ENCODE results near the gene CSNK1D. TPM values are rescaled to one million over a fixed set of nuclear protein-coding genes. Genes with fewer than 3 reads are reported as not detected.
A peak's percentile ranks its signal among the peaks of the same experiment; 100 is the strongest.

CSNK1D gene
- polyA plus RNA-seq, 4 donors: 111 to 148 (median 137) TPM

- no peak overlapping the region for H3K4me3 ChIP-seq (ENCODE audit: low read depth in 1 of 3, low read length in 3 of 3)
- peaks cover 0 to 4% of the 10 kb centered on the region in 2 donors for H3K9me3 ChIP-seq (ENCODE audit: control insufficient read depth in 2 of 2, insufficient read depth in 1 of 2, low read depth in 1 of 2, low read length in 1 of 2)
- FAIRE-seq (no peak), DNase-seq (peak in 1 of 2 donors; percentile 45)
- H3K36me3 ChIP-seq (ENCODE audit: control insufficient read depth in 3 of 3, insufficient read depth in 2 of 3, low read depth in 1 of 3, low read length in 3 of 3): peaks cover 0 to 56% (median 5%) of the 10 kb centered on the region in 3 donors
- H3K27ac ChIP-seq (ENCODE audit: low read depth in 1 of 3, low read length in 2 of 3): no peak overlapping the region
- H3K4me1 ChIP-seq (ENCODE audit: control insufficient read depth in 3 of 3, insufficient read depth in 2 of 3, low read depth in 1 of 3, low read length in 2 of 3): peaks cover 1 to 66% (median 10%) of the 10 kb centered on the region in 3 donors
- H3K27me3 ChIP-seq (ENCODE audit: control insufficient read depth in 3 of 3, insufficient read depth in 3 of 3, low read length in 3 of 3): peaks cover 0 to 2% (median 0%) of the 10 kb centered on the region in 3 donors
- 62% methylated on average over 23 to 26 of the region's 26 CpGs for WGBS, 3 donors
These were observed 39.1 kb downstream of the CSNK1D start for GRCh38 chr17:82234211-82235055.

- no peak overlapping the region for H3K27ac ChIP-seq (ENCODE audit: low read depth in 1 of 3, low read length in 2 of 3)
- H3K27me3 ChIP-seq (ENCODE audit: control insufficient read depth in 3 of 3, insufficient read depth in 3 of 3, low read length in 3 of 3): peaks cover 0 to 7% (median 0%) of the 10 kb centered on the region in 3 donors
- DNase-seq (no peak), FAIRE-seq (no peak)
- WGBS, 3 donors: 67 to 76% (median 72%) methylated on average over 14 to 21 of the region's 21 CpGs
- peaks cover 0 to 4% of the 10 kb centered on the region in 2 donors for H3K9me3 ChIP-seq (ENCODE audit: control insufficient read depth in 2 of 2, insufficient read depth in 1 of 2, low read depth in 1 of 2, low read length in 1 of 2)
- peaks cover 0 to 43% (median 5%) of the 10 kb centered on the region in 3 donors for H3K36me3 ChIP-seq (ENCODE audit: control insufficient read depth in 3 of 3, insufficient read depth in 2 of 3, low read depth in 1 of 3, low read length in 3 of 3)
- H3K4me1 ChIP-seq (ENCODE audit: control insufficient read depth in 3 of 3, insufficient read depth in 2 of 3, low read depth in 1 of 3, low read length in 2 of 3): peaks cover 0 to 62% (median 10%) of the 10 kb centered on the region in 3 donors
- no peak overlapping the region for H3K4me3 ChIP-seq (ENCODE audit: low read depth in 1 of 3, low read length in 3 of 3)
These were observed 40.4 kb downstream of the CSNK1D start for GRCh38 chr17:82232876-82233785.

DNA sequence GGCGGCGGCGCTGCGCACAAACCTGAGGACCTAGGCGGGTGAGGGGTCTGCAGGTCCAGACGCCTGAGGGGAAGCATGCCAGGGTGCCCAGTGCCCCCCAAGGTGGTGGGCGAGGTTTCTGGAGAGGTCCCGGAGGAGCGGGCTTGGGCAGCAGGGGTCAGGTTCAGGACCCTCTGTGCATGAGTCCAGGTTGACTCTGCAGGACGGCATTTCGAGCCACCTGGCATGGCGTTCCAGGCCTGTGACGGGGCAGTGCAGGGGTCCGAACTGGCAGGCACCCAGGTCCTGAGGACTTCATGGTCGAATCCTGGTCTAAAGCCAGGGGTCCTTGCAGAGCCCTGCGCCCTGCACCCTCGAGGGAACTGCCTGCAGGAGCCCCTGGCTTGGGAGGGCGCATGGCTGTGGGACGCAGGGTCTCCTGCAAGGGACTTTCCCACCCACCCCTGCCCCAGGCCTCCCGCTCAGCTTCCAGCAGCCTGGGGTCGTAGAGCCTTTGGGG, 41.1 kb downstream of the CSNK1D start:
- Histone ChIP-seq H3K9me3 (ENCODE audit: control insufficient read depth in 2 of 2, insufficient read depth in 1 of 2, low read depth in 1 of 2, low read length in 1 of 2) (peaks cover 0 to 4% of the 10 kb centered on the region in 2 donors), H3K4me3 (ENCODE audit: low read depth in 1 of 3, low read length in 3 of 3) (peak overlapping the region in 1 of 3 donors; percentile 78), H3K4me1 (ENCODE audit: control insufficient read depth in 3 of 3, insufficient read depth in 2 of 3, low read depth in 1 of 3, low read length in 2 of 3) (peaks cover 0 to 65% (median 10%) of the 10 kb centered on the region in 3 donors), H3K27me3 (ENCODE audit: control insufficient read depth in 3 of 3, insufficient read depth in 3 of 3, low read length in 3 of 3) (peaks cover 0 to 9% (median 0%) of the 10 kb centered on the region in 3 donors), H3K27ac (ENCODE audit: low read depth in 1 of 3, low read length in 2 of 3) (peak overlapping the region in 2 of 3 donors; percentile 22 to 91), H3K36me3 (ENCODE audit: control insufficient read depth in 3 of 3, insufficient read depth in 2 of 3, low read depth in 1 of 3, low read length in 3 of 3) (peaks cover 0 to 35% (median 0%) of the 10 kb centered on the region in 3 donors)
- no peak for FAIRE-seq
- no peak for DNase-seq
- 78 to 84% (median 83%) methylated on average over 17 to 21 of the region's 21 CpGs for WGBS, 3 donors

DNA sequence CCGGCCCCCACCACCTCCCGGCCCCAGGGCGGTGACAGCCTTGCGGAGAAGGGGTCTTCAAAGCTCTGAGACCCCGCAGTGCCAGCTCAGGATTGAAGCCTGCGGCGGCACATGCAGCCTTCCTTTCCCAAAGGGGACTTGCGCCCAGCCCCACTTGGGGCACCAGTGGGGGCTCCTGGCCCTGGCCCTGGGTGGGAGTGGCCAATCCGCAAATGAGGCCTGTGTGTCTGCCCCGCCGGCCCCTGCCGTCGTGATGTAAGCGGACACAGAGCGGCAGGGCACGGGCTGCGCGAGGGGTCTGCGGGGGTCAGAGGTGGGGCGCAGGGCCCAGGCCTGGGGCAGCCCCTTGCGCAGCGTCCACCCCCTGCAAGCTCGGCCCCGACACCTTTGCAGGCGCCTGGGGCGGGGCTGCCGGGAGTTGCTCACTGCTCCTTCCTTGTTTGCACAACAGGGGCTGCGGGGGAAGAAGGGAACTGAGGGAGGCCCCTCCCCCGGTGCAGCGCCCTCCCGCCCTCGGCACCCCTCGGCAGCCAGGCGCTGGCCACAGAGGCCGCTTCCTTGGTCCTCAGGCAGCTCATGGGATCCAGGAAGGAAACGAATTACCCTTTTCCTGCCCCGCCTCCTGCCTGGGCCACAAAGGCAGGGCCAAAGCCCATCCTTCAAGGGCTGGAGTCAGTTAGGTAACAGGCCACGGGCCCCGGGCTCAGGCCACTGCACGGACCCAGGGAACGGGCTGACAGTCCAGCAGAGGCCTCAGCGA, 41.8 kb downstream of the CSNK1D start:
- Histone ChIP-seq H3K27ac (ENCODE audit: low read depth in 1 of 3, low read length in 2 of 3) (peak overlapping the region; percentile 52 to 94 (median 91)), H3K4me3 (ENCODE audit: low read depth in 1 of 3, low read length in 3 of 3) (peak overlapping the region; percentile 38 to 78 (median 57)), H3K9me3 (ENCODE audit: control insufficient read depth in 2 of 2, insufficient read depth in 1 of 2, low read depth in 1 of 2, low read length in 1 of 2) (peaks cover 0 to 4% of the 10 kb centered on the region in 2 donors), H3K27me3 (ENCODE audit: control insufficient read depth in 3 of 3, insufficient read depth in 3 of 3, low read length in 3 of 3) (peaks cover 0 to 9% (median 0%) of the 10 kb centered on the region in 3 donors), H3K4me1 (ENCODE audit: control insufficient read depth in 3 of 3, insufficient read depth in 2 of 3, low read depth in 1 of 3, low read length in 2 of 3) (peaks cover 0 to 62% (median 10%) of the 10 kb centered on the region in 3 donors), H3K36me3 (ENCODE audit: control insufficient read depth in 3 of 3, insufficient read depth in 2 of 3, low read depth in 1 of 3, low read length in 3 of 3) (peaks cover 0 to 29% (median 0%) of the 10 kb centered on the region in 3 donors)
- FAIRE-seq (no peak), DNase-seq (peak; percentile 77 to 88)
- WGBS, 3 donors: 6 to 11% (median 9%) methylated on average over 32 to 42 of the region's 42 CpGs

GRCh38 chr17:82231312-82231561, 42.3 kb downstream of the CSNK1D start:
- Histone ChIP-seq H3K9me3 (ENCODE audit: control insufficient read depth in 2 of 2, insufficient read depth in 1 of 2, low read depth in 1 of 2, low read length in 1 of 2) (peaks cover 0 to 4% of the 10 kb centered on the region in 2 donors), H3K4me1 (ENCODE audit: control insufficient read depth in 3 of 3, insufficient read depth in 2 of 3, low read depth in 1 of 3, low read length in 2 of 3) (peaks cover 0 to 57% (median 10%) of the 10 kb centered on the region in 3 donors), H3K36me3 (ENCODE audit: control insufficient read depth in 3 of 3, insufficient read depth in 2 of 3, low read depth in 1 of 3, low read length in 3 of 3) (peaks cover 0 to 24% (median 0%) of the 10 kb centered on the region in 3 donors), H3K27me3 (ENCODE audit: control insufficient read depth in 3 of 3, insufficient read depth in 3 of 3, low read length in 3 of 3) (peaks cover 0 to 9% (median 0%) of the 10 kb centered on the region in 3 donors), H3K4me3 (ENCODE audit: low read depth in 1 of 3, low read length in 3 of 3) (peak overlapping the region; percentile 38 to 78 (median 57)), H3K27ac (ENCODE audit: low read depth in 1 of 3, low read length in 2 of 3) (peak overlapping the region; percentile 52 to 94 (median 91))
- FAIRE-seq (no peak), DNase-seq (no peak)
- 0 to 7% (median 1%) methylated on average over 6 to 18 of the region's 18 CpGs for WGBS, 3 donors

DNA sequence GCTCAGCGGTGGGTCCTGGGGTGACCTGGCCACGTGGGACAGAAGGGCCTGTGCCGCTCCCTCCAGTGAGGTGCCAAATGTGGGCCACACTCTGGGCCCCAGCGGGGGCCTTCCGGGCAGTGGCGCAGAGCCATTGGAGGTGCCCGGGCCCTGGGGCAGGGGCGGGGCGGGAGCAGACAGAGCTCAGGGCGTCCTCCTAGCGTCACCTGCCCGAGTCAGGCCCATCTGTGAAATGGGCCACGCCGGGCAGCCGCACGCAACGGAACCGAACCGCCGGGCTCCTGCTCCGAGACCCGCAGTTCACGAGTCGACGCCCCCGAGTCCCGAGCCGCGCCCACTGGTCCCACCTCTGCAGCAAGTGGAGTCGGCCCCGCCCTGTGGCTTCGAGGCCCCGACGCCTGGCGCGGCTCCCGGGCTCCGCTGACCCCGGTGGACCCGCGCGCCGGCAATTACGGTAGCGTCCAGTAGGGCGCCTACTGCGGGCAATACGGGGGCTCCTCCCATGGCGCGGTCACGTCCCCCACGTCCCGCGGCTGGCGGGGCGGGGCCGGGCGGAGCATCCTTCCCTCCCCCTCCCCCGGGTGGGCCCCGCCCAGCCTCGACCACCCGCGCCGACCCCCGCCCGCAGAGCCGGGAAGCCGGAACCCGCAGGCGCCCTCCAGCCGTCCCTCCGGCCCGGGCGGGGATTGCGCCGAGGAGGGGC, 42.7 kb downstream of the CSNK1D start:
- DNase-seq: peak; percentile 86 to 93
- peaks cover 0 to 4% of the 10 kb centered on the region in 2 donors for H3K9me3 ChIP-seq (ENCODE audit: control insufficient read depth in 2 of 2, insufficient read depth in 1 of 2, low read depth in 1 of 2, low read length in 1 of 2)
- peak overlapping the region; percentile 15 to 94 (median 91) for H3K27ac ChIP-seq (ENCODE audit: low read depth in 1 of 3, low read length in 2 of 3)
- FAIRE-seq: no peak
- peaks cover 0 to 9% (median 0%) of the 10 kb centered on the region in 3 donors for H3K27me3 ChIP-seq (ENCODE audit: control insufficient read depth in 3 of 3, insufficient read depth in 3 of 3, low read length in 3 of 3)
- peak overlapping the region; percentile 38 to 78 (median 57) for H3K4me3 ChIP-seq (ENCODE audit: low read depth in 1 of 3, low read length in 3 of 3)
- 4 to 11% (median 6%) methylated on average over 15 to 76 of the region's 76 CpGs for WGBS, 3 donors
- peaks cover 0 to 19% (median 0%) of the 10 kb centered on the region in 3 donors for H3K36me3 ChIP-seq (ENCODE audit: control insufficient read depth in 3 of 3, insufficient read depth in 2 of 3, low read depth in 1 of 3, low read length in 3 of 3)
- H3K4me1 ChIP-seq (ENCODE audit: control insufficient read depth in 3 of 3, insufficient read depth in 2 of 3, low read depth in 1 of 3, low read length in 2 of 3): peaks cover 0 to 52% (median 10%) of the 10 kb centered on the region in 3 donors
